K562 (cell line): ENCODE results near the gene APOM. TPM values are rescaled to one million over a fixed set of nuclear protein-coding genes. Genes with fewer than 3 reads are reported as not detected.
A peak's percentile ranks its signal among the peaks of the same experiment; 100 is the strongest.

Experiments used
- BRF2 ChIP-seq: IDR thresholded peaks from 3 replicates; pipeline ENCODE4 v1.6.1; 2011; ENCODE audit warnings: borderline replicate concordance, mild to moderate bottlenecking; ENCODE audit not compliant: insufficient read length, insufficient read depth
- ESRRB ChIP-seq: fragments of 250-450 bp; sonication (Bioruptor Pico); IDR thresholded peaks from 2 replicates; pipeline ENCODE4 v1.5.0; 2020; ENCODE audit warnings: mild to moderate bottlenecking, moderate library complexity, borderline replicate concordance
- GTF2E2 ChIP-seq: fragments of 200-800 bp; sonication (Bioruptor generic); IDR thresholded peaks from 2 replicates; pipeline ENCODE4 v1.6.1; 2016; ENCODE audit warnings: missing genetic modification characterization, missing compliant biosample characterization
- MEF2D ChIP-seq: conservative IDR thresholded peaks from 2 replicates; pipeline ENCODE4 v1.6.1; 2016; ENCODE audit warnings: low read depth, missing genetic modification characterization, missing compliant biosample characterization
- NFIC ChIP-seq: fragments of 450-650 bp; IDR thresholded peaks from 2 replicates; pipeline ENCODE4 v1.6.1; 2017; ENCODE audit warnings: mild to moderate bottlenecking, inconsistent platforms
- RERE ChIP-seq: sonication (generic); formaldehyde crosslinking; IDR thresholded peaks from 2 replicates; pipeline ENCODE4 v1.8.0; 2023; ENCODE audit warnings: missing genetic modification reagents, mild to moderate bottlenecking, borderline replicate concordance
- SAP30 ChIP-seq: fragments of 200-600 bp; sonication (generic); IDR thresholded peaks from 2 replicates; pipeline ENCODE4 v1.6.1; 2012; ENCODE audit warnings: borderline replicate concordance, low read depth, mild to moderate bottlenecking, moderate library complexity, low read length, control low read depth, inconsistent platforms; ENCODE audit not compliant: insufficient read depth, poor library complexity, severe bottlenecking
- SMAD4 ChIP-seq: fragments of 250-450 bp; sonication (Bioruptor Pico); conservative IDR thresholded peaks from 2 replicates; pipeline ENCODE4 v1.8.0; 2021; ENCODE audit warnings: inconsistent platforms, mild to moderate bottlenecking, moderate library complexity
- SMC3 ChIP-seq: conservative IDR thresholded peaks from 2 replicates; pipeline ENCODE4 v1.6.1; 2011; ENCODE audit warnings: low read depth, low read length, improper control_type of control experiment; ENCODE audit not compliant: insufficient read depth
- TBP ChIP-seq: optimal IDR thresholded peaks from 2 replicates; pipeline ENCODE3; 2011; ENCODE audit warnings: low read depth, low read length, improper control_type of control experiment
- ZBTB34 ChIP-seq: fragments of 250-450 bp; sonication (Bioruptor Pico); IDR thresholded peaks from 2 replicates; pipeline ENCODE4 v1.8.0; 2021; ENCODE audit warnings: mild to moderate bottlenecking, moderate library complexity
- polyA plus RNA-seq, 8 experiments: library from polyadenylated mRNA; depleted of rRNA in 4 of 8; stranded (reverse) in 5 of 8; unstranded in 3 of 8; fragments of >200 nt; fragmentation: Nextera tagmentation in 2 of 8; fragmentation: Illumina TruSeq in 1 of 8; extraction: Ambion mirVana in 2 of 8; extraction: Trizol in 1 of 8; gene quantifications; 2 replicates each; pipeline versions ENCODE4 v1.2.1 to v1.2.3, GENCODE V29; 2011 to 2014; ENCODE audit warnings: inconsistent platforms in 1 of 8, missing spikeins in 1 of 8
- total RNA-seq, 7 experiments: library from RNA; depleted of rRNA in 6 of 7; stranded (reverse); fragments of >200 nt in 6 of 7; fragmentation: Illumina TruSeq in 2 of 7; extraction: Trizol in 2 of 7; gene quantifications; 2 replicates each; pipeline versions ENCODE4 v1.2.1 to v1.2.3, GENCODE V29; 2011 to 2021; ENCODE audit warnings: low replicate concordance in 1 of 7
- TF ChIP-seq, protein P1 (sequence below): fragments of 450-650 bp; IDR thresholded peaks from 2 replicates; pipeline ENCODE4 v1.7.0; 2016; ENCODE audit warnings: borderline replicate concordance

APOM gene
- total and polyA plus RNA-seq, 9 of the 15 experiments (the other 6 are each of a cell fraction or from before 2014, with no cell fraction given), result 5.7 to 24.3 (median 10.4) TPM

- TF ChIP-seq RERE (CRISPR knock-in tag) (peak; percentile 93; the same call in 1 of the 2 replicates), SAP30 (peak; percentile 90), NFIC (no peak), ESRRB (CRISPR knock-in tag) (peak; percentile 79; the same call in 1 of the 2 replicates), GTF2E2 (tag) (no peak), BRF2 (no peak), SMC3 (no peak), TBP (peak; percentile 89), ZBTB34 (CRISPR knock-in tag) (no peak), SMAD4 (peak; percentile 83), MEF2D (tag) (no peak)
- TF ChIP-seq, protein P1, sequence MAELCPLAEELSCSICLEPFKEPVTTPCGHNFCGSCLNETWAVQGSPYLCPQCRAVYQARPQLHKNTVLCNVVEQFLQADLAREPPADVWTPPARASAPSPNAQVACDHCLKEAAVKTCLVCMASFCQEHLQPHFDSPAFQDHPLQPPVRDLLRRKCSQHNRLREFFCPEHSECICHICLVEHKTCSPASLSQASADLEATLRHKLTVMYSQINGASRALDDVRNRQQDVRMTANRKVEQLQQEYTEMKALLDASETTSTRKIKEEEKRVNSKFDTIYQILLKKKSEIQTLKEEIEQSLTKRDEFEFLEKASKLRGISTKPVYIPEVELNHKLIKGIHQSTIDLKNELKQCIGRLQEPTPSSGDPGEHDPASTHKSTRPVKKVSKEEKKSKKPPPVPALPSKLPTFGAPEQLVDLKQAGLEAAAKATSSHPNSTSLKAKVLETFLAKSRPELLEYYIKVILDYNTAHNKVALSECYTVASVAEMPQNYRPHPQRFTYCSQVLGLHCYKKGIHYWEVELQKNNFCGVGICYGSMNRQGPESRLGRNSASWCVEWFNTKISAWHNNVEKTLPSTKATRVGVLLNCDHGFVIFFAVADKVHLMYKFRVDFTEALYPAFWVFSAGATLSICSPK, result peak; percentile 75; the same call in 1 of the 2 replicates
Measured at GRCh38 chr6:31660381-31661261, 4.9 kb downstream of the APOM start, which contains the start of gene C6orf47 (continued).
